Measurements from ENCODE around the gene GID8. TPM values are rescaled to one million over a fixed set of nuclear protein-coding genes. Genes with fewer than 3 reads are reported as not detected.

The GID8 gene
- total and polyA plus RNA-seq, 4 donors = 10.2 to 23.6 (median 14.6) TPM

DNA sequence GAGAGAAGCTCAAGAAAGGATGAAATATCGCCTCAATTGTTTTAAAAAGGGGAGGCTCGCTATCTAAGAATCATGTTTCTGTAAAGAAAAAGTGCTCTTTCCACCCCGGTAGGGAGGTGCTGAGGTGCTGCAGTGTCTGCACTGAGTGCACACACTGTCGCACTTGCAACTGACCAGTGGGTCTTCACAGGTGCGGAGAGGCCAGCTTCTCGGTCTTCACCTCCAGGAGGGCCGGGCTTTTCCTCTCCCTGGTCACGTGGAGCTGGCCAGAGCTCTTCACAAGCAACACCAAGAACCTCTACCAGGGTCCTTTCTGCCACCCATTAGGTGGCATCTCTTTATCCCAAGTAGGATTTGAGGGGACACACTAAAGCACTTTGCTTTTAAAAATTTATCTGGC is 48.5 kb upstream of the GID8 start:
- no peak for DNase-seq (ENCODE audit: low spot score)
- H3K36me3 ChIP-seq (ENCODE audit: control insufficient read depth in 4 of 4, insufficient read depth in 3 of 4, low read depth in 1 of 4, low read length in 3 of 4) = peaks cover 16 to 57% (median 45%) of the 10 kb centered on the region in 4 donors
- no peaks in the 10 kb centered on the region for H3K9me3 ChIP-seq (ENCODE audit: control insufficient read depth in 4 of 4, low read length in 3 of 4)
- no peaks in the 10 kb centered on the region for H3K27me3 ChIP-seq (ENCODE audit: control insufficient read depth in 4 of 4, insufficient read depth in 4 of 4, low read length in 3 of 4)
- no peak overlapping the region for H3K4me3 ChIP-seq (ENCODE audit: low read depth in 1 of 3, low read length in 3 of 3)
- H3K27ac ChIP-seq (ENCODE audit: low read depth in 1 of 2, low read length in 2 of 2) = no peak overlapping the region
- peaks cover 2 to 32% (median 25%) of the 10 kb centered on the region in 4 donors for H3K4me1 ChIP-seq (ENCODE audit: control insufficient read depth in 4 of 4, insufficient read depth in 4 of 4, low read length in 3 of 4)
- no peak overlapping the region for H3K9ac ChIP-seq (ENCODE audit: low read depth in 1 of 2, low read length in 2 of 2)
- 91% methylated on average over 8 of the region's 8 CpGs for WGBS
- TF ChIP-seq ZBTB33 (IDR thresholded peaks at IDR 0.05) (no peak), SP1 (IDR thresholded peaks at IDR 0.05) (no peak), TAF1 (conservative IDR thresholded peaks at IDR 0.05) (no peak), FOXA1 (IDR thresholded peaks at IDR 0.05) (no peak), NR2F2 (IDR thresholded peaks at IDR 0.05) (no peak)

DNA sequence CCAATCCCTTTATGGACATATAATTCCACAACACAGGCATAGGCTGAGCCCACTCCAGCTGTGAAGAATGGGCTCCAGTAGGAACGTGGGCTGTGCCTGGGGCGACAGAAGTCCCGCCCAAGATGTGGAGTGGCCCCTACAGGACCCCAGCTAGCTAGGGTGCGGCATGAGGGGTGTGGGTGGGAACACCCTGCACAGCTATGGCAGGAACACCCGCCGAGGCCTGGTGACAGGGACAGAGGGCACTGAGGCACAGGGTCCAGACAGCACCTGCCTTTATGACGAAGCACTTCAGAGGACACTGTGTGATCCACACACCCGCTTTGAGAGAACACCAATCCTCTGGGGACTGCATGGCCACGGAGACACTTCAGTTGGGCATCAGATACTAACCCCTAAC is 48.1 kb upstream of the GID8 start:
- DNase-seq (ENCODE audit: low spot score) = no peak
- Histone ChIP-seq H3K4me1 (ENCODE audit: control insufficient read depth in 4 of 4, insufficient read depth in 4 of 4, low read length in 3 of 4) (peaks cover 2 to 32% (median 25%) of the 10 kb centered on the region in 4 donors), H3K27me3 (ENCODE audit: control insufficient read depth in 4 of 4, insufficient read depth in 4 of 4, low read length in 3 of 4) (no peaks in the 10 kb centered on the region), H3K9me3 (ENCODE audit: control insufficient read depth in 4 of 4, low read length in 3 of 4) (no peaks in the 10 kb centered on the region), H3K27ac (ENCODE audit: low read depth in 1 of 2, low read length in 2 of 2) (no peak overlapping the region), H3K36me3 (ENCODE audit: control insufficient read depth in 4 of 4, insufficient read depth in 3 of 4, low read depth in 1 of 4, low read length in 3 of 4) (peaks cover 16 to 62% (median 49%) of the 10 kb centered on the region in 4 donors), H3K4me3 (ENCODE audit: low read depth in 1 of 3, low read length in 3 of 3) (no peak overlapping the region), H3K9ac (ENCODE audit: low read depth in 1 of 2, low read length in 2 of 2) (no peak overlapping the region)
- TF ChIP-seq YY1 (IDR thresholded peaks at IDR 0.05) = no peak
- no peak for TF ChIP-seq JUND (IDR thresholded peaks at IDR 0.05)
- no peak for TF ChIP-seq EGR1 (IDR thresholded peaks at IDR 0.05; ENCODE audit: low read depth in 2 of 2)
- TF ChIP-seq FOXA1 (IDR thresholded peaks at IDR 0.05) = no peak
- no peak for TF ChIP-seq HNF4A (conservative IDR thresholded peaks at IDR 0.05)
- no peak for TF ChIP-seq REST (IDR thresholded peaks at IDR 0.05)
- no peak for TF ChIP-seq HNF4G (IDR thresholded peaks at IDR 0.05)
- no peak for TF ChIP-seq ZBTB33 (IDR thresholded peaks at IDR 0.05)
- no peak for TF ChIP-seq FOXA2 (IDR thresholded peaks at IDR 0.05)
- no peak for TF ChIP-seq RAD21 (IDR thresholded peaks at IDR 0.05)
- TF ChIP-seq, protein P1, sequence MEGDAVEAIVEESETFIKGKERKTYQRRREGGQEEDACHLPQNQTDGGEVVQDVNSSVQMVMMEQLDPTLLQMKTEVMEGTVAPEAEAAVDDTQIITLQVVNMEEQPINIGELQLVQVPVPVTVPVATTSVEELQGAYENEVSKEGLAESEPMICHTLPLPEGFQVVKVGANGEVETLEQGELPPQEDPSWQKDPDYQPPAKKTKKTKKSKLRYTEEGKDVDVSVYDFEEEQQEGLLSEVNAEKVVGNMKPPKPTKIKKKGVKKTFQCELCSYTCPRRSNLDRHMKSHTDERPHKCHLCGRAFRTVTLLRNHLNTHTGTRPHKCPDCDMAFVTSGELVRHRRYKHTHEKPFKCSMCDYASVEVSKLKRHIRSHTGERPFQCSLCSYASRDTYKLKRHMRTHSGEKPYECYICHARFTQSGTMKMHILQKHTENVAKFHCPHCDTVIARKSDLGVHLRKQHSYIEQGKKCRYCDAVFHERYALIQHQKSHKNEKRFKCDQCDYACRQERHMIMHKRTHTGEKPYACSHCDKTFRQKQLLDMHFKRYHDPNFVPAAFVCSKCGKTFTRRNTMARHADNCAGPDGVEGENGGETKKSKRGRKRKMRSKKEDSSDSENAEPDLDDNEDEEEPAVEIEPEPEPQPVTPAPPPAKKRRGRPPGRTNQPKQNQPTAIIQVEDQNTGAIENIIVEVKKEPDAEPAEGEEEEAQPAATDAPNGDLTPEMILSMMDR (IDR thresholded peaks at IDR 0.05; ENCODE audit: low read depth, low read length, missing input control) = no peak
- TF ChIP-seq, protein P2, sequence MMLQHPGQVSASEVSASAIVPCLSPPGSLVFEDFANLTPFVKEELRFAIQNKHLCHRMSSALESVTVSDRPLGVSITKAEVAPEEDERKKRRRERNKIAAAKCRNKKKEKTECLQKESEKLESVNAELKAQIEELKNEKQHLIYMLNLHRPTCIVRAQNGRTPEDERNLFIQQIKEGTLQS (IDR thresholded peaks at IDR 0.05) = no peak
- TF ChIP-seq GABPA (IDR thresholded peaks at IDR 0.05 in 1 of 2, conservative IDR thresholded peaks at IDR 0.05 in 1 of 2) = no peak
- TF ChIP-seq RXRA (IDR thresholded peaks at IDR 0.05) = no peak
- TF ChIP-seq NR2F2 (IDR thresholded peaks at IDR 0.05) = no peak
- TF ChIP-seq MAX (IDR thresholded peaks at IDR 0.05) = no peak
- TF ChIP-seq SP1 (IDR thresholded peaks at IDR 0.05) = no peak
- WGBS = 95% methylated on average over 9 of the region's 9 CpGs

Data from liver (tissue), 9 donors.